GM13976 (cell line): ENCODE measurements around the gene CHRNB1.

Experiments
- DNase-seq: peaks from one replicate; pipeline ENCODE4 v3.0.0; 2012; ENCODE audit warnings: low spot score
- CTCF ChIP-seq: IDR thresholded peaks from 2 replicates; pipeline ENCODE4 v1.5.1; 2012; ENCODE audit warnings: borderline replicate concordance, mild to moderate bottlenecking; ENCODE audit not compliant: insufficient read depth; ENCODE audit errors: extremely low read depth, missing control alignments, control extremely low read depth
- in situ Hi-C: fragments of 300-500 bp; cut with MboI; formaldehyde crosslinking; loops from one replicate; pipeline ENCODE4 v1.12.0; 2022; ENCODE audit warnings: low sequenced_read_pairs, mixed read lengths, inconsistent platforms; ENCODE audit not compliant: unreplicated experiment

CHRNB1 gene

DNA sequence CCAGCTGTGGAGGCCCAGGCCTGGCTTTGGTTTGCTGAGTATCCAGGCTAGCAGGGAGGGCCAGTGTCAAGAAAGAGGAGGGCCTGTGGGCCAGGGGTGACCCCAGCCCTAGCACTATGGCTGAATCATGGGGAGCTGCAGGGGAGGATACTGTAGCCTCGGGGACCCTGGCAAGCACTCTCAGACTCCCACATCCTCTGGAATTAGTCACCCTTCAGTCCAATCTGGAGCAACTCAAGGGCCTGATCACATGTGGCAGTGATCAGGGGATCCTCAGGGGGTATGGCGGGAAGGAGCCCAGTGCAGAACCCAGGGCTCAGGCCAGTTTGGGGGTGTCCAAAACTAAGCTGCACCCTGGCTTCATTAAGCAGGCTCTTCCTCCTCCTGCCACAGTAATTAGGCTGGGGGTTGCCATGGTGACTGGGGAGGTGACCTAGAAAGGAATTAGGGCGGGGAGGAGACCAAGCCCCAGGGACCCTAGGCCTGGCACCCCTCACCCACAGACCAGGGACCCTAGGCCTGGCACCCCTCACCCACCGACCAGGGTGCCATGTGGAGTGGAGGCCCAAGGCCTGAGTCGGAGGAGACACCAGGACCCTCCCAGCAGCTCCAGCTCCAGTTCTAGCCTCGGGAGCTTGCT is 31.4 kb upstream of the CHRNB1 start:
- in situ Hi-C loops: no loop called here

GRCh38 chr17:7414837-7415236 is 30.0 kb upstream of the CHRNB1 start:
- TF ChIP-seq CTCF: no peak
- no peak for DNase-seq
- in situ Hi-C loops: no loop called here

More for the DNA sequence above, 31.4 kb upstream of the CHRNB1 start:
- DNase-seq: no peak
- no peak for TF ChIP-seq CTCF

- in situ Hi-C loops: no loop called here
- no peak for DNase-seq
- TF ChIP-seq CTCF: no peak
Measured at GRCh38 chr17:7415784-7416183, 29.1 kb upstream of the CHRNB1 start.

GRCh38 chr17:7416323-7416722 is 28.5 kb upstream of the CHRNB1 start:
- TF ChIP-seq CTCF: no peak
- in situ Hi-C loops: no loop called here
- DNase-seq: no peak

- no peak for TF ChIP-seq CTCF
- in situ Hi-C loops: no loop called here
- no peak for DNase-seq
Measured at GRCh38 chr17:7417056-7417655, 27.7 kb upstream of the CHRNB1 start.

DNA sequence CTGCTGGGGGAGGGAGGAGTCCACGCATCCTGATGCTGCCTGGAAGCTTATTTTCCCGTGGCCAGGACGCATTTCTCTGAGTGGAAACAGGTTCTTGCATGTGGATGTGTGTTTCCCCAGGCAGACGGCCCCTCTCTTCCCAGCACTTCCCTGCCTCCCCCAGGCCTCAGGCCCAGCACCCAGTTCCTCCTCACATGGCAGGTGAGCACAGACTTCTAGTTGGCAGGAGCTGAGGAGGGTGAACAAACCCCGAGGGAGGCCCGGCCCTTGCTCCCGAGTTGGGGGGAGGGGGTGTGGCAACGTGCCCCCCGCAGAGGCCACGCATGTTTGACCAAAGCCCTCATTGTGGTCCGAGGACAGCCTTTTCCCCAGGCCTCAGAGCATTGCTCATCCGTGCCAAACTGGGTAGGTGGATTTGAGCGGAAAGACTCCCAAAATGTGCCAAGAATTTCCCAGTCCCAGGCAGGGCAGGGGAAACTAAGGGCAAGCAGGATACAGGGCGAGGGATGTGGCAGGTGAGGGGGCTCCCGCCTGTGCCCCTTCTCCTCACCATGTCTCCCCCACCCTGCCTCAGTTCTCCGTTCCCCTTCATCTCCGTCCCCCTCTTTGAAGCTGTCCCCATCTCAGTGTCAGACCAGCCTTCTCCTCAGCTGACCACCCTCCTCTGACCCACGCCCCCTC is 26.2 kb upstream of the CHRNB1 start:
- in situ Hi-C loops: no loop called here
- no peak for DNase-seq
- TF ChIP-seq CTCF: no peak
